Measurements from ENCODE around the gene ARHGAP44. TPM values are rescaled to one million over a fixed set of nuclear protein-coding genes. Genes with fewer than 3 reads are reported as not detected.

Gene ARHGAP44
- total and polyA plus RNA-seq, 2 of the 8 experiments (the other 6 are each of a cell fraction or from before 2014, with no cell fraction given), result 6.2 to 22.2 TPM

GRCh38 chr17:12966413-12966812 lies 177.1 kb downstream of the ARHGAP44 start:
- Histone ChIP-seq H2BK20ac (ENCODE audit: low read length) (no peak overlapping the region), H2BK12ac (ENCODE audit: low read depth, low read length) (no peak overlapping the region), H2AFZ (ENCODE audit: low read length) (no peak overlapping the region), H3K27ac (ENCODE audit: low read depth, low read length) (no peak overlapping the region), H4K91ac (replicated peaks; ENCODE audit: insufficient read length, low read length) (no peak overlapping the region), H3K9ac (replicated peaks in 1 of 4; ENCODE audit: extremely low read depth in 1 of 4, low read depth in 3 of 4, low read length in 3 of 4) (no peak overlapping the region), H3K23me2 (ENCODE audit: low read depth, low read length) (peaks cover 2% of the 10 kb centered on the region; the same call in 1 of the 2 replicates), H3K4ac (replicated peaks; ENCODE audit: insufficient read length, low read depth, low read length) (no peak overlapping the region), H3K4me1 (replicated peaks in 1 of 4; ENCODE audit: control insufficient read depth in 3 of 4, insufficient read depth in 4 of 4, low read length in 3 of 4) (no peaks in the 10 kb centered on the region; a peak in 2 of 7 replicates), H2BK120ac (replicated peaks; ENCODE audit: low read depth, low read length) (no peak overlapping the region), H2AK5ac (ENCODE audit: low read depth, low read length) (no peak overlapping the region), H3K9me3 (ENCODE audit: insufficient read depth in 2 of 2, low read depth in 1 of 2, low read length in 1 of 2) (no peaks in the 10 kb centered on the region), H3K27me3 (replicated peaks in 1 of 4; ENCODE audit: control insufficient read depth in 3 of 4, extremely low read depth in 1 of 4, insufficient read depth in 3 of 4, low read length in 3 of 4) (no peaks in the 10 kb centered on the region), H4K5ac (ENCODE audit: insufficient read length, low read depth, low read length) (no peak overlapping the region), H3K23ac (ENCODE audit: insufficient read length) (no peak overlapping the region), H3K79me1 (ENCODE audit: low read depth, low read length) (no peaks in the 10 kb centered on the region), H4K20me1 (replicated peaks in 1 of 2; ENCODE audit: control insufficient read depth in 1 of 2, insufficient read depth in 2 of 2, low read length in 2 of 2) (no peaks in the 10 kb centered on the region), H3K36me3 (ENCODE audit: control insufficient read depth in 2 of 4, insufficient read depth in 4 of 4, low read length in 3 of 4) (peaks cover 0 to 4% (median under 1%) of the 10 kb centered on the region in 4 experiments; a peak in 2 of 8 replicates), H2BK5ac (ENCODE audit: low read depth, low read length) (no peak overlapping the region), H3K14ac (ENCODE audit: insufficient read length) (no peak overlapping the region), H3K4me3 (ENCODE audit: extremely low read depth in 1 of 4, insufficient read depth in 2 of 4, low read depth in 3 of 4, low read length in 4 of 4) (no peak overlapping the region), H3K4me2 (ENCODE audit: insufficient read depth in 1 of 2, low read depth in 2 of 2, low read length in 2 of 2) (no peak overlapping the region), H3K79me2 (ENCODE audit: control insufficient read depth in 1 of 2, insufficient read depth in 2 of 2, low read length in 2 of 2) (no peaks in the 10 kb centered on the region), H2BK15ac (ENCODE audit: low read length) (no peak overlapping the region), H3K18ac (ENCODE audit: extremely low read depth, low read length) (no peak overlapping the region), H3K56ac (replicated peaks; ENCODE audit: insufficient read length, low read depth, low read length) (no peak overlapping the region), H4K8ac (ENCODE audit: extremely low read depth, insufficient read depth, low read length) (no peak overlapping the region)
- no peak for FAIRE-seq
- ChIA-PET POLR2A (ENCODE audit: partially characterized antibody) (interaction anchor here (0.9 kb wide), 1 partner anchor 23 kb away, joined by 3 read pairs; no protein-coding TSS in a partner anchor), CTCF (ENCODE audit: partially characterized antibody) (interaction anchor here (1.3 to 1.8 kb wide), 2 partner anchors 16 to 36 kb away, joined by 4 read pairs; no protein-coding TSS in a partner anchor)
- 91% methylated on average over 5 of the region's 5 CpGs; no CpG with 5 or more reads in 1 of the 2 experiments for WGBS, 2 experiments (ENCODE audit: extremely low coverage in 1 of 2, insufficient coverage in 1 of 2, insufficient read length in 1 of 2, insufficient replicate concordance in 2 of 2, low coverage in 1 of 2, low lambda C conversion rate in 2 of 2, missing lambda C conversion rate in 1 of 2)
- DNase-seq (ENCODE audit: low read depth in 1 of 2, low spot score in 2 of 2), result no peak
- no peak for TF ChIP-seq BACH1 (IDR thresholded peaks at IDR 0.05; ENCODE audit: low read length)
- no peak for TF ChIP-seq KDM1A (IDR thresholded peaks at IDR 0.05; ENCODE audit: borderline replicate concordance, low read length)
- no peak for TF ChIP-seq SRF (IDR thresholded peaks at IDR 0.05; ENCODE audit: low read depth, low read length)
- no peak for TF ChIP-seq TBP (IDR thresholded peaks at IDR 0.05; ENCODE audit: low read depth, low read length)
- TF ChIP-seq MAX (IDR thresholded peaks at IDR 0.05), result no peak
- TF ChIP-seq BCL11A (IDR thresholded peaks at IDR 0.05; ENCODE audit: low read depth in 2 of 2, low read length in 2 of 2), result no peak
- TF ChIP-seq SIRT6 (IDR thresholded peaks at IDR 0.05; ENCODE audit: low read length), result no peak
- TF ChIP-seq CBX8 (IDR thresholded peaks at IDR 0.05; ENCODE audit: borderline replicate concordance, low read depth, low read length), result no peak
- TF ChIP-seq SP4 (IDR thresholded peaks at IDR 0.05; ENCODE audit: low read length), result no peak
- TF ChIP-seq E2F6 (IDR thresholded peaks at IDR 0.05), result no peak
- no peak for TF ChIP-seq SP2 (IDR thresholded peaks at IDR 0.05; ENCODE audit: low read length)
- TF ChIP-seq CTBP2 (IDR thresholded peaks at IDR 0.05; ENCODE audit: borderline replicate concordance, insufficient read depth, insufficient read length, low read length), result no peak
- TF ChIP-seq EGR1 (IDR thresholded peaks at IDR 0.05; ENCODE audit: borderline replicate concordance, low read depth, low read length), result no peak
- no peak for TF ChIP-seq GABPA (IDR thresholded peaks at IDR 0.05; ENCODE audit: borderline replicate concordance, insufficient read depth, low read length)

Measured in H1 (cell line).